Measurements from ENCODE around the gene PHPT1.

The PHPT1 gene

GRCh38 chr9:136849960-136850865 is 1.0 kb downstream of the PHPT1 start:
- DNase-seq = no peak

GRCh38 chr9:136850866-136851775 is 1.9 kb downstream of the PHPT1 start:
- DNase-seq = no peak

GRCh38 chr9:136851941-136852663 is 2.9 kb downstream of the PHPT1 start, which contains the start of gene MAMDC4:
Gene MAMDC4, plus strand, starts transcription at chr9:136852346. Its CDS starts 71 bp downstream, at chr9:136852417.
- DNase-seq = no peak

GRCh38 chr9:136852664-136853595 is 3.7 kb downstream of the PHPT1 start:
- DNase-seq = no peak

GRCh38 chr9:136853596-136854112 is 4.4 kb downstream of the PHPT1 start:
- no peak for DNase-seq

GRCh38 chr9:136854113-136854841 is 5.1 kb downstream of the PHPT1 start:
- DNase-seq = no peak

- DNase-seq = no peak
These were observed 5.7 kb downstream of the PHPT1 start for GRCh38 chr9:136854842-136855460.

- no peak for DNase-seq
These were observed 6.4 kb downstream of the PHPT1 start for GRCh38 chr9:136855461-136856078.

- no peak for DNase-seq
These were observed 6.9 kb downstream of the PHPT1 start for GRCh38 chr9:136856079-136856476.

GRCh38 chr9:136856541-136857141 is 7.4 kb downstream of the PHPT1 start:
- no peak for DNase-seq

GRCh38 chr9:136857166-136857565 is 8.0 kb downstream of the PHPT1 start:
- no peak for DNase-seq

GRCh38 chr9:136857581-136858412 is 8.6 kb downstream of the PHPT1 start:
- no peak for DNase-seq

- no peak for DNase-seq
These were observed 9.2 kb downstream of the PHPT1 start for GRCh38 chr9:136858452-136858843.

- DNase-seq = no peak
These were observed 9.9 kb downstream of the PHPT1 start for GRCh38 chr9:136858844-136859757.

GRCh38 chr9:136860529-136860928 is 11.3 kb downstream of the PHPT1 start:
- no peak for DNase-seq

- DNase-seq = no peak
These were observed 12.0 kb downstream of the PHPT1 start for GRCh38 chr9:136860933-136861873.

Measured in bone marrow (tissue), 2 donors.